ENCODE results near the gene ABHD12B. TPM values are rescaled to one million over a fixed set of nuclear protein-coding genes. Genes with fewer than 3 reads are reported as not detected.

ABHD12B gene
- polyA plus RNA-seq, 3 donors, result 0.45 to 0.54 TPM; not detected in 1

DNA sequence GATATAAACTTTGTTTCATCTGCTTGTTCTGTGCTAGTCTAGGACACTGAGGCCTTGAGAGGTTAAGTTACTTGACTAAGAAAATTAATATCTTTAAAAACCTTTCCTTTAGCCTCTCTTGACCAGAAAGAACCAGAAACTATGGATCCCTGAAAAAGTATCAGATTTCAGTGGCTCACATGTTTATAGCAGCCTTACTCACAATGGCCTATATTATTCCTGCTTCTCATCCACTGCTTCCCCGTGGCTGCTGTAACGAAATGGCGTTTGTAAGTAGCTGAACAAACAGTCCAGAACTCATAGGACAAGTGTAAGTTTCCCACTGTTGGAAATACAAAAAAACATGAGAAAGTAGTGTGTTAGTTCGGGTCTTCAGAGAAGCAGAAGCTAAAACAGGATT is 75.6 kb downstream of the ABHD12B start:
- Mint-ChIP-seq H3K4me3 (no peak overlapping the region), H3K27me3 (ENCODE audit: low read depth in 3 of 3) (peaks cover 0 to 1% (median 0%) of the 10 kb centered on the region in 3 donors), H3K36me3 (peaks cover under 1 to 2% of the 10 kb centered on the region in 2 donors), H3K27ac (peak overlapping the region in 2 of 7 donors; percentile 18 to 61), H3K4me1 (peaks cover 22% of the 10 kb centered on the region), H3K9me3 (peaks cover 0 to 4% (median under 1%) of the 10 kb centered on the region in 7 donors)
- no peak for TF ChIP-seq CTCF (IDR thresholded peaks at IDR 0.05)
- no peaks in the 10 kb centered on the region for H3K36me3 ChIP-seq (replicated peaks in 1 of 2; ENCODE audit: control insufficient read depth in 1 of 2, insufficient read depth in 2 of 2, low read length in 2 of 2)
- no peak for DNase-seq
- H4K20me1 ChIP-seq (ENCODE audit: insufficient read depth, low read length), result no peaks in the 10 kb centered on the region
- H2AFZ ChIP-seq (ENCODE audit: insufficient read depth, low read depth, low read length, poor library complexity, severe bottlenecking), result no peak overlapping the region
- no peaks in the 10 kb centered on the region for H3K27me3 ChIP-seq (ENCODE audit: control insufficient read depth in 2 of 2, insufficient read depth in 2 of 2, low read length in 2 of 2)
- no peak overlapping the region for H3K27ac ChIP-seq (ENCODE audit: low read depth in 1 of 2, low read length in 2 of 2)
- peaks cover 19% of the 10 kb centered on the region for H3K79me2 ChIP-seq (ENCODE audit: insufficient read depth, low read length)
- H3K4me1 ChIP-seq (ENCODE audit: control insufficient read depth in 1 of 2, insufficient read depth in 2 of 2, low read length in 2 of 2), result peaks cover 16 to 20% of the 10 kb centered on the region in 2 donors
- intact Hi-C loops (cut with micrococcal nuclease), result no loop called here
- no peak overlapping the region for H3K9ac ChIP-seq (ENCODE audit: insufficient read depth, low read length, poor library complexity, severe bottlenecking)
- H3K4me2 ChIP-seq (replicated peaks; ENCODE audit: extremely low read depth, low read length, poor library complexity, severe bottlenecking), result no peak overlapping the region
- 77% methylated on average over 3 of the region's 4 CpGs for WGBS (ENCODE audit: insufficient coverage)
- no peak overlapping the region for H3K4me3 ChIP-seq (replicated peaks in 1 of 3; ENCODE audit: low read depth in 2 of 3, low read length in 3 of 3)
- H3K9me3 ChIP-seq (replicated peaks in 1 of 2; ENCODE audit: control insufficient read depth in 1 of 2, insufficient read depth in 1 of 2, low read length in 2 of 2), result no peaks in the 10 kb centered on the region

DNA sequence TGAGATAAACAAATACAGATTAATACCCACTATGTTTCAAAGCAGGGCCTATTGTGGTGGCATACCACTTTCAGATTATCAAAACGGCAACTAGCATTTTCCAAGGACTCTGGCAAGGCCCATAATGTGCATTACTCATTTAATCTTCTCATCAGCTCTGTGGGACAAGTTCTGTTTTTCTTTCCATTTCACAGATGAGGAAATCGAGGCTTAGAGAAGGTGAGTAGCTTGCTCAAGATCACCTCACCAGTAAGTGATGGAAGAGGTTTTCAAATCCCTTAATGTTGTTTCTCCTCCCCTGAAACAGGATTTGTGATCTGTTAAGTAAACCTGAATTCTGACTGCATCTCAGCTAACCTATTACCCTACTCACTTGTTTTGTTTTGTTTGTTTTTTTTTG is 76.4 kb downstream of the ABHD12B start:
- peaks cover 21% of the 10 kb centered on the region for H3K4me1 Mint-ChIP-seq

More for the DNA sequence above, 76.4 kb downstream of the ABHD12B start:
- WGBS (ENCODE audit: insufficient coverage), result no CpG with 5 or more reads among the region's 2 CpGs
- Histone ChIP-seq H3K4me1 (ENCODE audit: control insufficient read depth in 1 of 2, insufficient read depth in 2 of 2, low read length in 2 of 2) (peaks cover 13 to 15% of the 10 kb centered on the region in 2 donors), H3K4me3 (replicated peaks in 1 of 3; ENCODE audit: low read depth in 2 of 3, low read length in 3 of 3) (no peak overlapping the region), H3K9me3 (replicated peaks in 1 of 2; ENCODE audit: control insufficient read depth in 1 of 2, insufficient read depth in 1 of 2, low read length in 2 of 2) (no peaks in the 10 kb centered on the region), H3K4me2 (replicated peaks; ENCODE audit: extremely low read depth, low read length, poor library complexity, severe bottlenecking) (no peak overlapping the region), H3K9ac (ENCODE audit: insufficient read depth, low read length, poor library complexity, severe bottlenecking) (no peak overlapping the region), H3K36me3 (replicated peaks in 1 of 2; ENCODE audit: control insufficient read depth in 1 of 2, insufficient read depth in 2 of 2, low read length in 2 of 2) (no peaks in the 10 kb centered on the region), H3K27me3 (ENCODE audit: control insufficient read depth in 2 of 2, insufficient read depth in 2 of 2, low read length in 2 of 2) (no peaks in the 10 kb centered on the region), H3K27ac (ENCODE audit: low read depth in 1 of 2, low read length in 2 of 2) (no peak overlapping the region), H3K79me2 (ENCODE audit: insufficient read depth, low read length) (peaks cover 12% of the 10 kb centered on the region), H2AFZ (ENCODE audit: insufficient read depth, low read depth, low read length, poor library complexity, severe bottlenecking) (no peak overlapping the region), H4K20me1 (ENCODE audit: insufficient read depth, low read length) (no peaks in the 10 kb centered on the region)
- Mint-ChIP-seq H3K4me3 (no peak overlapping the region), H3K27me3 (ENCODE audit: low read depth in 3 of 3) (peaks cover 0 to 1% (median 0%) of the 10 kb centered on the region in 3 donors), H3K27ac (no peak overlapping the region), H3K36me3 (no peaks in the 10 kb centered on the region), H3K9me3 (peaks cover 0 to 4% (median 0%) of the 10 kb centered on the region in 7 donors)
- intact Hi-C loops (cut with micrococcal nuclease), result no loop called here
- DNase-seq, result no peak
- TF ChIP-seq CTCF (IDR thresholded peaks at IDR 0.05), result no peak

All from CD14-positive monocyte (primary cell).